HCT116 (cell line): ENCODE data around the gene PPM1D. TPM values are rescaled to one million over a fixed set of nuclear protein-coding genes. Genes with fewer than 3 reads are reported as not detected.

Experiments
- ATAC-seq: fragments of 200-7000 bp; cut with Tn5 transposase; 2 replicates; pipeline ENCODE4 v1.9.1; 2020; ENCODE audit warnings: mild to moderate bottlenecking, moderate library complexity
- BruUV-seq: library from RNA; stranded (reverse); fragments of 400-500 nt; replicated peaks from 2 replicates; lab custom pipeline; 2021; lab: Mats Ljungman, UMichigan
- CTCF ChIA-PET: fragments of 300-600 bp; sonication (Branson Sonifier 250); formaldehyde crosslinking; loops from one replicate; lab custom pipeline; 2021; ENCODE audit warnings: antibody characterized with exemption; lab: Charles Lee
- POLR2A ChIA-PET: fragments of 300-600, 350-600 bp; sonication (Branson Sonifier 250); formaldehyde crosslinking; loops from one replicate; lab custom pipeline; 2021; ENCODE audit warnings: antibody characterized with exemption; lab: Charles Lee
- RAD21 ChIA-PET, 2 experiments: fragments of 300-600 bp; sonication (Branson Sonifier 250); formaldehyde crosslinking; loops; one replicate each; lab custom pipeline; 2023; ENCODE audit warnings: low total read pairs in 2 of 2; ENCODE audit not compliant: uncharacterized antibody in 2 of 2, unreplicated experiment in 2 of 2, low non-redundant PET in 1 of 2; lab: Charles Lee
- DNase-seq: peaks from one replicate; pipeline ENCODE4 v3.0.0-alpha.2; 2010; ENCODE audit warnings: low read depth, low spot score
- H2AFZ ChIP-seq: fragments of 200-600 bp; shearing (Covaris generic), sonication (generic); 2 replicates; pipeline ENCODE4 v1.6.1; 2017; ENCODE audit warnings: low read depth, mixed run types, mixed read lengths, antibody characterized with exemption, low read length; ENCODE audit not compliant: poor library complexity, severe bottlenecking
- H3K27ac ChIP-seq: 2 replicates; pipeline ENCODE4 v1.5.1; 2012; ENCODE audit warnings: low read depth, low read length
- H3K27me3 ChIP-seq: fragments of 200-600 bp; sonication (generic); 2 replicates; pipeline ENCODE4 v1.6.1; 2016; ENCODE audit warnings: mixed run types, low read length, mixed read lengths; ENCODE audit not compliant: insufficient read depth
- H3K36me3 ChIP-seq, 2 experiments: fragments of 200-500 bp in 1 of 2; fragments of 200-600 bp in 1 of 2; sonication (Bioruptor generic) in 1 of 2; sonication (generic) in 1 of 2; 2 replicates each; pipeline versions ENCODE4 v1.5.1 to v1.6.1; 2014 to 2016; ENCODE audit warnings: low read length in 2 of 2, inconsistent platforms in 1 of 2, mixed read lengths in 1 of 2, mixed run types in 1 of 2; ENCODE audit not compliant: insufficient read depth in 2 of 2, control insufficient read depth in 1 of 2
- H3K4me1 ChIP-seq, 2 experiments: fragments of 200-600 bp in 1 of 2; sonication (generic) in 1 of 2; 2 replicates each; pipeline versions ENCODE4 v1.5.1 to v1.6.1; 2012 to 2017; ENCODE audit warnings: low read length in 2 of 2, inconsistent platforms in 1 of 2, mild to moderate bottlenecking in 1 of 2, mixed read lengths in 1 of 2, mixed run types in 1 of 2, moderate library complexity in 1 of 2; ENCODE audit not compliant: insufficient read depth in 2 of 2, control insufficient read depth in 1 of 2
- H3K4me2 ChIP-seq: fragments of 200-600 bp; sonication (generic); 2 replicates; pipeline ENCODE4 v1.6.1; 2017; ENCODE audit warnings: mixed run types, low read length, mixed read lengths
- H3K4me3 ChIP-seq, 2 experiments: fragments of 200-600 bp in 1 of 2; sonication (generic) in 1 of 2; replicated peaks in 1 of 2; 2 replicates each; pipeline ENCODE4 v1.5.1; 2011 to 2016; ENCODE audit warnings: low read length in 2 of 2, control low read depth in 1 of 2, low read depth in 1 of 2, mild to moderate bottlenecking in 1 of 2, mixed read lengths in 1 of 2, mixed run types in 1 of 2
- H3K79me2 ChIP-seq: fragments of 200-600 bp; sonication (generic); 2 replicates; pipeline ENCODE4 v1.6.1; 2017; ENCODE audit warnings: mild to moderate bottlenecking, mixed run types, low read length, moderate library complexity, mixed read lengths; ENCODE audit not compliant: insufficient read depth
- H3K9ac ChIP-seq: fragments of 200-600 bp; sonication (generic); 2 replicates; pipeline ENCODE4 v1.6.1; 2016; ENCODE audit warnings: low read length, mixed read lengths
- H3K9me2 ChIP-seq: fragments of 200-600 bp; sonication (generic), shearing (Covaris generic); 2 replicates; pipeline ENCODE4 v1.6.1; 2017; ENCODE audit warnings: mixed run types, mild to moderate bottlenecking, moderate library complexity; ENCODE audit not compliant: insufficient read depth
- H3K9me3 ChIP-seq, 2 experiments: fragments of 200-500 bp in 1 of 2; fragments of 200-600 bp in 1 of 2; sonication (Bioruptor generic) in 1 of 2; sonication (generic) in 1 of 2; 2 replicates each; pipeline ENCODE4 v1.6.1; 2014 to 2017; ENCODE audit warnings: low read length in 2 of 2, mixed read lengths in 2 of 2, inconsistent platforms in 1 of 2, low read depth in 1 of 2, mild to moderate bottlenecking in 1 of 2, mixed run types in 1 of 2, moderate library complexity in 1 of 2; ENCODE audit not compliant: control insufficient read depth in 1 of 2, insufficient read depth in 1 of 2
- H4K20me1 ChIP-seq: fragments of 200-600 bp; sonication (generic), shearing (Covaris generic); 2 replicates; pipeline ENCODE4 v1.6.1; 2017; ENCODE audit warnings: mixed run types, mild to moderate bottlenecking, moderate library complexity; ENCODE audit not compliant: insufficient read depth
- ELF1 ChIP-seq: IDR thresholded peaks from 2 replicates; pipeline ENCODE4 v1.6.1; 2012; ENCODE audit warnings: low read depth, borderline replicate concordance
- POLR2A ChIP-seq: IDR thresholded peaks from 2 replicates; pipeline ENCODE4 v1.7.0; 2011; ENCODE audit warnings: borderline replicate concordance; ENCODE audit not compliant: insufficient read depth, insufficient read length; ENCODE audit errors: extremely low read depth
- RAD21 ChIP-seq: IDR thresholded peaks from 2 replicates; pipeline ENCODE4 v1.6.1; 2012; ENCODE audit warnings: low read depth, mild to moderate bottlenecking
- SIN3A ChIP-seq: IDR thresholded peaks from 2 replicates; pipeline ENCODE4 v1.6.1; 2012; ENCODE audit warnings: low read depth
- SP1 ChIP-seq: IDR thresholded peaks from 2 replicates; pipeline ENCODE4 v1.6.1; 2012; ENCODE audit warnings: low read depth
- TCF7L2 ChIP-seq: IDR thresholded peaks from 2 replicates; pipeline ENCODE4 v1.7.0; 2011; ENCODE audit warnings: borderline replicate concordance, inconsistent platforms; ENCODE audit not compliant: insufficient read depth, insufficient read length; ENCODE audit errors: extremely low read depth
- ZFX ChIP-seq: fragments of 450-650 bp; IDR thresholded peaks from 2 replicates; pipeline ENCODE4 v1.6.1; 2017
- ZNF274 ChIP-seq: fragments of 200-500 bp; sonication (Bioruptor generic); IDR thresholded peaks from 2 replicates; pipeline ENCODE4 v1.6.1; 2014; ENCODE audit warnings: mild to moderate bottlenecking, low read depth, low read length, inconsistent platforms
- intact Hi-C: fragments of 100-400 bp; cut with micrococcal nuclease; formaldehyde crosslinking; loops from 2 replicates; pipeline ENCODE4 v1.10.0; 2022
- total RNA-seq: library from RNA; stranded (reverse); gene quantifications from one replicate; pipeline ENCODE4 v1.2.1, GENCODE V29; 2021; ENCODE audit not compliant: unreplicated experiment
- TF ChIP-seq, protein P1 (sequence below): IDR thresholded peaks from 2 replicates; pipeline ENCODE4 v1.6.1; 2011; ENCODE audit warnings: mild to moderate bottlenecking, low read length, moderate library complexity; ENCODE audit not compliant: insufficient replicate concordance; ENCODE audit errors: extremely low read depth
- TF ChIP-seq, protein P2 (sequence below): IDR thresholded peaks from 2 replicates; pipeline ENCODE4 v1.6.1; 2012; ENCODE audit warnings: low read depth
- TF ChIP-seq, protein P3 (sequence below), 3 experiments: fragments of 200-600 bp in 1 of 3; sonication (generic) in 1 of 3; IDR thresholded peaks in 2 of 3; conservative IDR thresholded peaks in 1 of 3; 2 replicates each; pipeline ENCODE4 v1.5.1; 2012 to 2017; ENCODE audit warnings: low read depth in 2 of 3, low read length in 2 of 3, antibody characterized with exemption in 1 of 3, borderline replicate concordance in 1 of 3, control low read depth in 1 of 3, mild to moderate bottlenecking in 1 of 3, mixed read lengths in 1 of 3, mixed run types in 1 of 3, moderate library complexity in 1 of 3; ENCODE audit not compliant: insufficient read depth in 1 of 3

PPM1D gene
- total RNA-seq, 1 experiment from 2014 or later: 29.1 TPM

DNA sequence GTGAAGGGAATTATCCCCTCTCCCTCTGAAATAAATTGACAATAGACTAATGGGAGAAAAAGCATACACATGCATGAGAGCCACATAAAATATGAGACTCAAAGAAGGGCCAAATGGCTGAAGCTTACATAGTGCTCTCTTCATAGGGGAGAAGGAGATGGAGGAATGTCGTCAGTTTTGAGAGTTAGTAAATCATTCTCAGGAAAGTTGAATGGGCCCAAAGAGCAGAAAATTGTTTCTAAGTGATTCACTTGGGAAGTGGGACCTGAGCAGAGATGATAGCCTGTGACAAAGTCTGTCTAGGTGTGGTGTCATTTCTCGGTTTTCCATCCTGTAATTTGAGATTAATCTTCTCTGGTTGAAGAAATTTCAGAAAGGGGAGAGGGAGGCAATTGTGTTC lies 112.7 kb downstream of the PPM1D start:
- no peaks in the 10 kb centered on the region for H3K79me2 ChIP-seq
- no peaks in the 10 kb centered on the region for H3K4me1 ChIP-seq
- ChIA-PET POLR2A (no interaction called here), CTCF (interaction anchor here (1.7 kb wide), 1 partner anchor 8 kb away, joined by 22 read pairs; no protein-coding TSS in a partner anchor), RAD21 (no interaction called here)
- no peaks in the 10 kb centered on the region for H3K9me3 ChIP-seq
- H4K20me1 ChIP-seq: no peaks in the 10 kb centered on the region
- TF ChIP-seq TCF7L2: no peak
- TF ChIP-seq, protein P1, sequence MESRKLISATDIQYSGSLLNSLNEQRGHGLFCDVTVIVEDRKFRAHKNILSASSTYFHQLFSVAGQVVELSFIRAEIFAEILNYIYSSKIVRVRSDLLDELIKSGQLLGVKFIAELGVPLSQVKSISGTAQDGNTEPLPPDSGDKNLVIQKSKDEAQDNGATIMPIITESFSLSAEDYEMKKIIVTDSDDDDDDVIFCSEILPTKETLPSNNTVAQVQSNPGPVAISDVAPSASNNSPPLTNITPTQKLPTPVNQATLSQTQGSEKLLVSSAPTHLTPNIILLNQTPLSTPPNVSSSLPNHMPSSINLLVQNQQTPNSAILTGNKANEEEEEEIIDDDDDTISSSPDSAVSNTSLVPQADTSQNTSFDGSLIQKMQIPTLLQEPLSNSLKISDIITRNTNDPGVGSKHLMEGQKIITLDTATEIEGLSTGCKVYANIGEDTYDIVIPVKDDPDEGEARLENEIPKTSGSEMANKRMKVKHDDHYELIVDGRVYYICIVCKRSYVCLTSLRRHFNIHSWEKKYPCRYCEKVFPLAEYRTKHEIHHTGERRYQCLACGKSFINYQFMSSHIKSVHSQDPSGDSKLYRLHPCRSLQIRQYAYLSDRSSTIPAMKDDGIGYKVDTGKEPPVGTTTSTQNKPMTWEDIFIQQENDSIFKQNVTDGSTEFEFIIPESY: no peak
- TF ChIP-seq ZFX: no peak
- no peak for TF ChIP-seq ELF1
- no peak for TF ChIP-seq RAD21
- TF ChIP-seq, protein P2, sequence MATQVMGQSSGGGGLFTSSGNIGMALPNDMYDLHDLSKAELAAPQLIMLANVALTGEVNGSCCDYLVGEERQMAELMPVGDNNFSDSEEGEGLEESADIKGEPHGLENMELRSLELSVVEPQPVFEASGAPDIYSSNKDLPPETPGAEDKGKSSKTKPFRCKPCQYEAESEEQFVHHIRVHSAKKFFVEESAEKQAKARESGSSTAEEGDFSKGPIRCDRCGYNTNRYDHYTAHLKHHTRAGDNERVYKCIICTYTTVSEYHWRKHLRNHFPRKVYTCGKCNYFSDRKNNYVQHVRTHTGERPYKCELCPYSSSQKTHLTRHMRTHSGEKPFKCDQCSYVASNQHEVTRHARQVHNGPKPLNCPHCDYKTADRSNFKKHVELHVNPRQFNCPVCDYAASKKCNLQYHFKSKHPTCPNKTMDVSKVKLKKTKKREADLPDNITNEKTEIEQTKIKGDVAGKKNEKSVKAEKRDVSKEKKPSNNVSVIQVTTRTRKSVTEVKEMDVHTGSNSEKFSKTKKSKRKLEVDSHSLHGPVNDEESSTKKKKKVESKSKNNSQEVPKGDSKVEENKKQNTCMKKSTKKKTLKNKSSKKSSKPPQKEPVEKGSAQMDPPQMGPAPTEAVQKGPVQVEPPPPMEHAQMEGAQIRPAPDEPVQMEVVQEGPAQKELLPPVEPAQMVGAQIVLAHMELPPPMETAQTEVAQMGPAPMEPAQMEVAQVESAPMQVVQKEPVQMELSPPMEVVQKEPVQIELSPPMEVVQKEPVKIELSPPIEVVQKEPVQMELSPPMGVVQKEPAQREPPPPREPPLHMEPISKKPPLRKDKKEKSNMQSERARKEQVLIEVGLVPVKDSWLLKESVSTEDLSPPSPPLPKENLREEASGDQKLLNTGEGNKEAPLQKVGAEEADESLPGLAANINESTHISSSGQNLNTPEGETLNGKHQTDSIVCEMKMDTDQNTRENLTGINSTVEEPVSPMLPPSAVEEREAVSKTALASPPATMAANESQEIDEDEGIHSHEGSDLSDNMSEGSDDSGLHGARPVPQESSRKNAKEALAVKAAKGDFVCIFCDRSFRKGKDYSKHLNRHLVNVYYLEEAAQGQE: no peak
- TF ChIP-seq POLR2A: no peak
- no peak for TF ChIP-seq SP1
- TF ChIP-seq ZNF274: no peak
- TF ChIP-seq SIN3A: no peak
- TF ChIP-seq, protein P3, sequence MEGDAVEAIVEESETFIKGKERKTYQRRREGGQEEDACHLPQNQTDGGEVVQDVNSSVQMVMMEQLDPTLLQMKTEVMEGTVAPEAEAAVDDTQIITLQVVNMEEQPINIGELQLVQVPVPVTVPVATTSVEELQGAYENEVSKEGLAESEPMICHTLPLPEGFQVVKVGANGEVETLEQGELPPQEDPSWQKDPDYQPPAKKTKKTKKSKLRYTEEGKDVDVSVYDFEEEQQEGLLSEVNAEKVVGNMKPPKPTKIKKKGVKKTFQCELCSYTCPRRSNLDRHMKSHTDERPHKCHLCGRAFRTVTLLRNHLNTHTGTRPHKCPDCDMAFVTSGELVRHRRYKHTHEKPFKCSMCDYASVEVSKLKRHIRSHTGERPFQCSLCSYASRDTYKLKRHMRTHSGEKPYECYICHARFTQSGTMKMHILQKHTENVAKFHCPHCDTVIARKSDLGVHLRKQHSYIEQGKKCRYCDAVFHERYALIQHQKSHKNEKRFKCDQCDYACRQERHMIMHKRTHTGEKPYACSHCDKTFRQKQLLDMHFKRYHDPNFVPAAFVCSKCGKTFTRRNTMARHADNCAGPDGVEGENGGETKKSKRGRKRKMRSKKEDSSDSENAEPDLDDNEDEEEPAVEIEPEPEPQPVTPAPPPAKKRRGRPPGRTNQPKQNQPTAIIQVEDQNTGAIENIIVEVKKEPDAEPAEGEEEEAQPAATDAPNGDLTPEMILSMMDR (IDR thresholded peaks at IDR 0.05 in 2 of 3, conservative IDR thresholded peaks at IDR 0.05 in 1 of 3; ENCODE audit: borderline replicate concordance in 1 of 3, insufficient read depth in 1 of 3, low read depth in 2 of 3, low read length in 2 of 3): no peak
- BruUV-seq: no TSS peak
- ATAC-seq (no peak), DNase-seq (no peak)
- no peak overlapping the region for H3K4me3 ChIP-seq
- no peak overlapping the region for H2AFZ ChIP-seq
- no peaks in the 10 kb centered on the region for H3K27me3 ChIP-seq
- no peak overlapping the region for H3K9ac ChIP-seq
- H3K27ac ChIP-seq: no peak overlapping the region
- intact Hi-C loops: no loop called here
- no peaks in the 10 kb centered on the region for H3K9me2 ChIP-seq
- H3K36me3 ChIP-seq: no peaks in the 10 kb centered on the region
- H3K4me2 ChIP-seq: no peak overlapping the region
